OCI-LY3 (cell line): ENCODE measurements around the gene ASTN2.

Experiments used
- H2AFZ ChIP-seq: fragments of 200-600, 300-600 bp; shearing (Covaris generic); 2 replicates; pipeline ENCODE4 v1.6.0; 2014; ENCODE audit warnings: antibody characterized with exemption, low read depth, low read length
- H3K27ac ChIP-seq: fragments of 200-600, 300-600 bp; sonication (generic); 2 replicates; pipeline ENCODE4 v1.5.1; 2014; ENCODE audit warnings: mild to moderate bottlenecking, low read length, moderate library complexity, mixed read lengths
- H3K27me3 ChIP-seq: fragments of 200-600, 300-600 bp; sonication (generic); 2 replicates; pipeline ENCODE4 v1.6.1; 2014; ENCODE audit warnings: low read depth, low read length, mixed read lengths
- H3K36me3 ChIP-seq: fragments of 200-600, 300-600 bp; sonication (generic); replicated peaks from 2 replicates; pipeline ENCODE3; 2014; ENCODE audit warnings: low read depth, low read length, mixed read lengths
- H3K4me1 ChIP-seq: fragments of 300-600, 200-600 bp; sonication (generic); 2 replicates; pipeline ENCODE4 v1.6.1; 2014; ENCODE audit warnings: low read length, mixed read lengths
- H3K4me2 ChIP-seq: fragments of 200-600, 300-600 bp; sonication (generic); 2 replicates; pipeline ENCODE4 v1.6.1; 2014; ENCODE audit warnings: low read length, mixed read lengths
- H3K4me3 ChIP-seq: fragments of 300-600, 200-600 bp; sonication (generic); 2 replicates; pipeline ENCODE4 v1.5.1; 2014; ENCODE audit warnings: antibody characterized with exemption, mild to moderate bottlenecking, low read length, moderate library complexity
- H3K79me2 ChIP-seq: fragments of 300-600, 200-600 bp; shearing (Covaris generic); 2 replicates; pipeline ENCODE4 v1.6.1; 2014; ENCODE audit warnings: mild to moderate bottlenecking, low read length, mixed read lengths
- H3K9ac ChIP-seq: fragments of 300-600, 200-600 bp; shearing (Covaris generic); 2 replicates; pipeline ENCODE4 v1.6.0; 2014; ENCODE audit warnings: mild to moderate bottlenecking, low read length, moderate library complexity
- H3K9me3 ChIP-seq: fragments of 200-600, 300-600 bp; shearing (Covaris generic); 2 replicates; pipeline ENCODE4 v1.6.1; 2014; ENCODE audit warnings: low read length, mixed read lengths; ENCODE audit not compliant: insufficient read depth
- H4K20me1 ChIP-seq: fragments of 200-600, 300-600 bp; sonication (generic); 2 replicates; pipeline ENCODE4 v1.6.1; 2016; ENCODE audit warnings: low read length, mixed read lengths; ENCODE audit not compliant: insufficient read depth
- EZH2phosphoT487 ChIP-seq: fragments of 200-600 bp; shearing (Covaris generic); IDR thresholded peaks from 2 replicates; pipeline ENCODE4 v1.6.1; 2018; ENCODE audit warnings: antibody characterized with exemption, mixed run types, low read depth
- TF ChIP-seq, protein P1 (sequence below): fragments of 200-600, 300-600 bp; sonication (generic); IDR thresholded peaks from 2 replicates; pipeline ENCODE4 v1.5.1; 2014; ENCODE audit warnings: antibody characterized with exemption, low read length, low read depth

ASTN2 gene

GRCh38 chr9:117156771-117157535 lies 257.9 kb downstream of the ASTN2 start:
- Histone ChIP-seq H3K36me3 (no peaks in the 10 kb centered on the region), H3K9ac (no peak overlapping the region), H3K79me2 (no peaks in the 10 kb centered on the region), H2AFZ (no peak overlapping the region), H3K4me1 (no peaks in the 10 kb centered on the region), H3K4me2 (no peak overlapping the region), H3K9me3 (no peaks in the 10 kb centered on the region), H3K27me3 (peaks cover 22% of the 10 kb centered on the region; the same call in 1 of the 2 replicates), H3K4me3 (no peak overlapping the region), H3K27ac (no peak overlapping the region), H4K20me1 (no peaks in the 10 kb centered on the region)
- TF ChIP-seq, protein P1, sequence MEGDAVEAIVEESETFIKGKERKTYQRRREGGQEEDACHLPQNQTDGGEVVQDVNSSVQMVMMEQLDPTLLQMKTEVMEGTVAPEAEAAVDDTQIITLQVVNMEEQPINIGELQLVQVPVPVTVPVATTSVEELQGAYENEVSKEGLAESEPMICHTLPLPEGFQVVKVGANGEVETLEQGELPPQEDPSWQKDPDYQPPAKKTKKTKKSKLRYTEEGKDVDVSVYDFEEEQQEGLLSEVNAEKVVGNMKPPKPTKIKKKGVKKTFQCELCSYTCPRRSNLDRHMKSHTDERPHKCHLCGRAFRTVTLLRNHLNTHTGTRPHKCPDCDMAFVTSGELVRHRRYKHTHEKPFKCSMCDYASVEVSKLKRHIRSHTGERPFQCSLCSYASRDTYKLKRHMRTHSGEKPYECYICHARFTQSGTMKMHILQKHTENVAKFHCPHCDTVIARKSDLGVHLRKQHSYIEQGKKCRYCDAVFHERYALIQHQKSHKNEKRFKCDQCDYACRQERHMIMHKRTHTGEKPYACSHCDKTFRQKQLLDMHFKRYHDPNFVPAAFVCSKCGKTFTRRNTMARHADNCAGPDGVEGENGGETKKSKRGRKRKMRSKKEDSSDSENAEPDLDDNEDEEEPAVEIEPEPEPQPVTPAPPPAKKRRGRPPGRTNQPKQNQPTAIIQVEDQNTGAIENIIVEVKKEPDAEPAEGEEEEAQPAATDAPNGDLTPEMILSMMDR = no peak
- TF ChIP-seq EZH2phosphoT487 = no peak

DNA sequence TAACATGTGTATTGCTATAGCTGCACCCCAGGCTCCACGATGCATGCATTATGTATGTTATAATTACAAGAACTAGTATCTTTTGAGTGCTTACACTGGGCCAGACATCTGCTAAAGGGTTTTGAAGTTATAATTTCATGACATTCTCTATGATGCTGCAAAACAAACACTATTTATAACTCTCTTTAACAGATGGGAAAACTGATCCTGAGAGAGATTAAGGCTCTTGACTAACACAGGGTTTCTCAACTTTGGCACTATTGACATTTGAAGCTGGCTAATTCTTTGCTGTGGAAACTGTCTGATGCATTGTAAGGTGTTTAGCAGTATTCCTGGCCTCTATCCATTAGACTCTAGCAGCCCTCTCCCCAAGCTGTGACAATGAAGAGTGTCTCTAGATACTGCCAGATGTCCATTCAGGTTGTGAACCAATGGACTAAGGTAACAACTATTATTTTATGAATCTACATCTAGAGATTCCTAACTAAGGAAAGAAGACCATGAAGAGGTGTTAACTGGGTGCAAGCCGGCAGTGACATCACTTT lies 258.6 kb downstream of the ASTN2 start:
- Histone ChIP-seq H3K4me2 (no peak overlapping the region), H3K9ac (no peak overlapping the region), H3K4me1 (no peaks in the 10 kb centered on the region), H4K20me1 (no peaks in the 10 kb centered on the region), H2AFZ (no peak overlapping the region), H3K79me2 (no peaks in the 10 kb centered on the region), H3K4me3 (no peak overlapping the region), H3K36me3 (no peaks in the 10 kb centered on the region), H3K9me3 (no peaks in the 10 kb centered on the region), H3K27me3 (peaks cover 22% of the 10 kb centered on the region; the same call in 1 of the 2 replicates), H3K27ac (no peak overlapping the region)
- TF ChIP-seq, protein P1 = no peak
- no peak for TF ChIP-seq EZH2phosphoT487

DNA sequence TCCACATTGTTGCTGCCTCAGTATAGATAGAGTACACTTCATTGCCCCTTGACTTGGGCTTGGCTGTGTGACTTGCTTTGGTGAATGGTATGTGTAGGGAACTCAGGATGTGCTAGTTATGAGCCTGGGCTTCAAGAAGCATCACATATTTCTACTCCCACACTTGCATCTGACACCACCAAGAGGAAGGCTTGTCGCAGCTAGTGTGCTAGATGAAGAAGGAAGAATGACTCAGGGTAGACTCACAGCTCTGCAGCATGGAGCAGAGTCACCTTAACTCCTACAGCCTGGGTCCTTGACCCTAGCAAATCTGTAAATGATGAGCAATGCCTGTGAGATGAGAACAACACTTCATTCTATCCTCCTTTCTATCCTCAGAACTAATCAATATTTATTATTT lies 261.8 kb downstream of the ASTN2 start:
- H4K20me1 ChIP-seq = no peaks in the 10 kb centered on the region
- no peak overlapping the region for H3K4me3 ChIP-seq
- H3K9ac ChIP-seq = no peak overlapping the region
- no peaks in the 10 kb centered on the region for H3K9me3 ChIP-seq
- no peak for TF ChIP-seq EZH2phosphoT487
- TF ChIP-seq, protein P1 = no peak
- H3K27me3 ChIP-seq = peaks cover 22% of the 10 kb centered on the region; the same call in 1 of the 2 replicates
- no peaks in the 10 kb centered on the region for H3K79me2 ChIP-seq
- H3K27ac ChIP-seq = no peak overlapping the region
- H3K4me2 ChIP-seq = no peak overlapping the region
- no peak overlapping the region for H2AFZ ChIP-seq
- no peaks in the 10 kb centered on the region for H3K4me1 ChIP-seq
- no peaks in the 10 kb centered on the region for H3K36me3 ChIP-seq

DNA sequence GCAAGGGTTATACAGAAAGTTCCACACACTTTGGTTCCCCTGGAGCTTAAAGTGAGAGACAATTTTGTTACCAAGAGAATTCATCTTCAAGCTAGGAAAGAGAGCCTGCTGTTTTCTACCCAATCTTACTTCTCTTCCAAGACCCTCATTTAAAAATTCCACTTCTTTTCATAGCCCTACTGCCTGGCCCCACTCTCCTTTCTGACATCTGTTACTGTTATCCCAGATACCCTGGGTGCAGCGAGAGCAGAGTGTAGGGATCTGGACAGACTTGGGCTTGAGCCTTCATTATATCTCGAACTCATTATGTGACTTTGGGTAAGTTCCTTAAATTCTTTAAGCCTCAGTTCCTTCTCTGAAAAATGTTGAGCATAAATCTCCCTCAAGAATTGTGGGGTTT lies 263.1 kb downstream of the ASTN2 start:
- Histone ChIP-seq H4K20me1 (no peaks in the 10 kb centered on the region), H3K4me1 (no peaks in the 10 kb centered on the region), H3K36me3 (no peaks in the 10 kb centered on the region), H3K27me3 (peaks cover 12% of the 10 kb centered on the region; the same call in 1 of the 2 replicates), H3K9ac (no peak overlapping the region), H3K4me3 (no peak overlapping the region), H2AFZ (no peak overlapping the region), H3K9me3 (no peaks in the 10 kb centered on the region), H3K27ac (no peak overlapping the region), H3K79me2 (no peaks in the 10 kb centered on the region), H3K4me2 (no peak overlapping the region)
- TF ChIP-seq, protein P1 = no peak
- no peak for TF ChIP-seq EZH2phosphoT487
